ENCODE results near the gene CLDN4. TPM values are rescaled to one million over a fixed set of nuclear protein-coding genes. Genes with fewer than 3 reads are reported as not detected.

Gene CLDN4
- total and polyA plus RNA-seq, 2 experiments from 2014 or later = 570 to 909 TPM

DNA sequence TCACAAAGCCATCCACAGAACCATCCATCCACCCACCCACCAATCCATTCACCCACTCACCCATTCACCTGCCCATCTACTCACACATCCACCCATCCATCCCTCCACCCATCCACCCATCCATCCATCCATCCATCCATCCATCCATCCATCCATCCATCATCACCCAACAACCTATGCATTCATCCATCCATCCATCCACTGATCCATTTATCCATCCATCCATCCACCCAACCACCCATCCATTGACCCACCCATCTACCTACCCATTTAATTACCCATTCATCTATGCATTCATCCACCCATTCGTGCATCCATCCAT, 35.6 kb downstream of the CLDN4 start:
- no peaks in the 10 kb centered on the region for H3K36me3 ChIP-seq (replicated peaks; ENCODE audit: insufficient read depth, low read depth)
- 100% methylated on average over 1 of the region's 1 CpG for WGBS (ENCODE audit: low lambda C conversion rate, missing lambda C conversion rate)
- H3K4me2 ChIP-seq = no peak overlapping the region
- H3K9me2 ChIP-seq (replicated peaks; ENCODE audit: insufficient read depth) = no peaks in the 10 kb centered on the region
- H3K79me2 ChIP-seq = no peaks in the 10 kb centered on the region
- TF ChIP-seq CTCF (IDR thresholded peaks at IDR 0.05; ENCODE audit: poor library complexity) (no peak), EZH2 (IDR thresholded peaks at IDR 0.05; ENCODE audit: borderline replicate concordance) (no peak), EZH2phosphoT487 (IDR thresholded peaks at IDR 0.05; ENCODE audit: low read depth, severe bottlenecking, unreplicated experiment) (no peak)
- H3K4me3 ChIP-seq = no peak overlapping the region
- no peaks in the 10 kb centered on the region for H3K9me3 ChIP-seq (ENCODE audit: low read depth)
- no peak overlapping the region for H2AFZ ChIP-seq
- peaks cover 20% of the 10 kb centered on the region for H3K4me1 ChIP-seq (ENCODE audit: insufficient read depth)
- H4K20me1 ChIP-seq (ENCODE audit: insufficient read depth, poor library complexity, severe bottlenecking) = no peaks in the 10 kb centered on the region
- no peak for DNase-seq (ENCODE audit: low spot score)
- H3K27me3 ChIP-seq = no peaks in the 10 kb centered on the region
- no peak overlapping the region for H3K27ac ChIP-seq

- no peaks in the 10 kb centered on the region for H3K36me3 ChIP-seq (replicated peaks; ENCODE audit: insufficient read depth, low read depth)
- H3K27me3 ChIP-seq = no peaks in the 10 kb centered on the region
- no peaks in the 10 kb centered on the region for H3K79me2 ChIP-seq
- no peak overlapping the region for H3K4me3 ChIP-seq
- no peak overlapping the region for H2AFZ ChIP-seq
- 61% methylated on average over 23 of the region's 24 CpGs for WGBS (ENCODE audit: low lambda C conversion rate, missing lambda C conversion rate)
- H3K9me3 ChIP-seq (ENCODE audit: low read depth) = no peaks in the 10 kb centered on the region
- H3K9me2 ChIP-seq (replicated peaks; ENCODE audit: insufficient read depth) = no peaks in the 10 kb centered on the region
- H4K20me1 ChIP-seq (ENCODE audit: insufficient read depth, poor library complexity, severe bottlenecking) = no peaks in the 10 kb centered on the region
- peaks cover 27% of the 10 kb centered on the region for H3K4me1 ChIP-seq (ENCODE audit: insufficient read depth)
- H3K4me2 ChIP-seq = no peak overlapping the region
- DNase-seq (ENCODE audit: low spot score) = no peak
- no peak overlapping the region for H3K27ac ChIP-seq
- TF ChIP-seq EZH2 (IDR thresholded peaks at IDR 0.05; ENCODE audit: borderline replicate concordance) (no peak), EZH2phosphoT487 (IDR thresholded peaks at IDR 0.05; ENCODE audit: low read depth, severe bottlenecking, unreplicated experiment) (no peak), CTCF (IDR thresholded peaks at IDR 0.05; ENCODE audit: poor library complexity) (no peak)
These were observed 38.4 kb downstream of the CLDN4 start for GRCh38 chr7:73869011-73869798.

GRCh38 chr7:73870041-73870492, 39.3 kb downstream of the CLDN4 start:
- no peaks in the 10 kb centered on the region for H3K27me3 ChIP-seq
- no peak overlapping the region for H2AFZ ChIP-seq
- peak; percentile 44 for DNase-seq (ENCODE audit: low spot score)
- H3K4me1 ChIP-seq (ENCODE audit: insufficient read depth) = peaks cover 27% of the 10 kb centered on the region
- no peaks in the 10 kb centered on the region for H3K79me2 ChIP-seq
- H3K4me2 ChIP-seq = no peak overlapping the region
- H3K27ac ChIP-seq = peak overlapping the region; percentile 31
- H3K36me3 ChIP-seq (replicated peaks; ENCODE audit: insufficient read depth, low read depth) = no peaks in the 10 kb centered on the region
- H3K4me3 ChIP-seq = no peak overlapping the region
- WGBS (ENCODE audit: low lambda C conversion rate, missing lambda C conversion rate) = 62% methylated on average over 15 of the region's 15 CpGs
- no peaks in the 10 kb centered on the region for H3K9me3 ChIP-seq (ENCODE audit: low read depth)
- no peaks in the 10 kb centered on the region for H4K20me1 ChIP-seq (ENCODE audit: insufficient read depth, poor library complexity, severe bottlenecking)
- TF ChIP-seq EZH2phosphoT487 (IDR thresholded peaks at IDR 0.05; ENCODE audit: low read depth, severe bottlenecking, unreplicated experiment) = no peak
- TF ChIP-seq EZH2 (IDR thresholded peaks at IDR 0.05; ENCODE audit: borderline replicate concordance) = no peak
- no peak for TF ChIP-seq CTCF (IDR thresholded peaks at IDR 0.05; ENCODE audit: poor library complexity)
- no peaks in the 10 kb centered on the region for H3K9me2 ChIP-seq (replicated peaks; ENCODE audit: insufficient read depth)
